Measurements from ENCODE around the gene THEM4. TPM values are rescaled to one million over a fixed set of nuclear protein-coding genes. Genes with fewer than 3 reads are reported as not detected.

Gene THEM4
- total RNA-seq, 1 experiment from 2014 or later = 10.9 TPM

DNA sequence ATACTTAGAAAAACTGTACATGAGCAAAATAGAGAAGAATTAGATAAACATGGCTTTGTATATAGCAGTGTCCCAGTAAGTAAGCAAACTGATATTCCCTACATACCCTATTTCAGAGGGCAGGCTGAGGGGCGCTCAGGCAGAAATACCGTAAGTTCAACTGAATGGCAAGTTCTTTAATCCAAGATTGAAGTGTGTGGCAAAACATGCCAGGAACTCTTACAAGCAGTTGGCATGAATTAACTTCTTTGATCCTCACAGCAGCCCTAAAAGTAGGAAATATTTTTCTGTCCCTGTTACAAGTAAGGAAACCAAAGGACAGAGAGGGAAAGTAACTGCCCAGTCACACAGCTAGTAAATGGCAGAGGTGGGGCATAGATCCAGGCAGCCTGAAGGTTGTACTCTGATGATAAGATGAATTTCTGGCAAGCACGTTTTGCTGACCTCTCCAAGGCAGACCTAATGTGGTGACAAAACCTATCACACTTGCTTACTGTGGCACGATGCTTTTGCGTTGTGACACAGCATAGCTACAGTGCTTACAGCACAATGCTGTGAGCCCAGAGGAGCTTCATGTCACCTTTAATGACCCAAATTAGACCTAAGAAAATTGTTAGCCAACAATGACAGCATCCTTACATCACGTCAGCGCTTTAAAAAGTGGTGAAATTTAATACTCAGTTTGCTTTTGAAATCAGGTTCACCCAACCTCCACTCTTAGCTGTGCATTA lies 35.0 kb upstream of the THEM4 start:
- DNase-seq (ENCODE audit: low spot score) = no peak
- Mint-ChIP-seq H3K27ac (no peak overlapping the region), H3K4me1 (peaks cover 16% of the 10 kb centered on the region), H3K27me3 (ENCODE audit: low read depth) (no peaks in the 10 kb centered on the region; the same call in 1 of the 2 replicates), H3K4me3 (no peak overlapping the region), H3K9me3 (no peaks in the 10 kb centered on the region), H3K36me3 (no peaks in the 10 kb centered on the region)
- ChIA-PET POLR2A (interaction anchor here (1.4 kb wide), 1 partner anchor 25 kb away, joined by 3 read pairs; no protein-coding TSS in a partner anchor), CTCF (interaction anchor here (0.8 to 1.3 kb wide), 2 partner anchors 9 to 90 kb away, joined by 3 to 4 read pairs; no protein-coding TSS in a partner anchor)
- TF ChIP-seq TEAD4 (CRISPR knock-in tag; IDR thresholded peaks at IDR 0.05) = no peak
- TF ChIP-seq SMAD3 (CRISPR knock-in tag; IDR thresholded peaks at IDR 0.05; ENCODE audit: borderline replicate concordance) = no peak
- TF ChIP-seq ZBTB21 (CRISPR knock-in tag; IDR thresholded peaks at IDR 0.05; ENCODE audit: borderline replicate concordance) = no peak
- TF ChIP-seq HMGA2 (CRISPR knock-in tag; IDR thresholded peaks at IDR 0.05) = no peak
- no peak for TF ChIP-seq CREB1 (CRISPR knock-in tag; IDR thresholded peaks at IDR 0.05)
- TF ChIP-seq ZNF263 (CRISPR knock-in tag; IDR thresholded peaks at IDR 0.05; ENCODE audit: low read depth) = no peak
- no peak for TF ChIP-seq EMX1 (CRISPR knock-in tag; IDR thresholded peaks at IDR 0.05)
- TF ChIP-seq, protein P1, sequence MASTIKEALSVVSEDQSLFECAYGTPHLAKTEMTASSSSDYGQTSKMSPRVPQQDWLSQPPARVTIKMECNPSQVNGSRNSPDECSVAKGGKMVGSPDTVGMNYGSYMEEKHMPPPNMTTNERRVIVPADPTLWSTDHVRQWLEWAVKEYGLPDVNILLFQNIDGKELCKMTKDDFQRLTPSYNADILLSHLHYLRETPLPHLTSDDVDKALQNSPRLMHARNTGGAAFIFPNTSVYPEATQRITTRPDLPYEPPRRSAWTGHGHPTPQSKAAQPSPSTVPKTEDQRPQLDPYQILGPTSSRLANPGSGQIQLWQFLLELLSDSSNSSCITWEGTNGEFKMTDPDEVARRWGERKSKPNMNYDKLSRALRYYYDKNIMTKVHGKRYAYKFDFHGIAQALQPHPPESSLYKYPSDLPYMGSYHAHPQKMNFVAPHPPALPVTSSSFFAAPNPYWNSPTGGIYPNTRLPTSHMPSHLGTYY (CRISPR knock-in tag; IDR thresholded peaks at IDR 0.05) = no peak
- TF ChIP-seq GRHL2 (CRISPR knock-in tag; IDR thresholded peaks at IDR 0.05; ENCODE audit: insufficient replicate concordance, severe bottlenecking) = no peak
- TF ChIP-seq, protein P2, sequence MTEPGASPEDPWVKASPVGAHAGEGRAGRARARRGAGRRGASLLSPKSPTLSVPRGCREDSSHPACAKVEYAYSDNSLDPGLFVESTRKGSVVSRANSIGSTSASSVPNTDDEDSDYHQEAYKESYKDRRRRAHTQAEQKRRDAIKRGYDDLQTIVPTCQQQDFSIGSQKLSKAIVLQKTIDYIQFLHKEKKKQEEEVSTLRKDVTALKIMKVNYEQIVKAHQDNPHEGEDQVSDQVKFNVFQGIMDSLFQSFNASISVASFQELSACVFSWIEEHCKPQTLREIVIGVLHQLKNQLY (CRISPR knock-in tag; IDR thresholded peaks at IDR 0.05) = no peak
- TF ChIP-seq ZNF416 (CRISPR knock-in tag; IDR thresholded peaks at IDR 0.05) = no peak
- TF ChIP-seq, protein P3, sequence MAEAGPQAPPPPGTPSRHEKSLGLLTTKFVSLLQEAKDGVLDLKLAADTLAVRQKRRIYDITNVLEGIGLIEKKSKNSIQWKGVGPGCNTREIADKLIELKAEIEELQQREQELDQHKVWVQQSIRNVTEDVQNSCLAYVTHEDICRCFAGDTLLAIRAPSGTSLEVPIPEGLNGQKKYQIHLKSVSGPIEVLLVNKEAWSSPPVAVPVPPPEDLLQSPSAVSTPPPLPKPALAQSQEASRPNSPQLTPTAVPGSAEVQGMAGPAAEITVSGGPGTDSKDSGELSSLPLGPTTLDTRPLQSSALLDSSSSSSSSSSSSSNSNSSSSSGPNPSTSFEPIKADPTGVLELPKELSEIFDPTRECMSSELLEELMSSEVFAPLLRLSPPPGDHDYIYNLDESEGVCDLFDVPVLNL (CRISPR knock-in tag; IDR thresholded peaks at IDR 0.05; ENCODE audit: borderline replicate concordance, low read depth) = no peak
- no peak for ATAC-seq

DNA sequence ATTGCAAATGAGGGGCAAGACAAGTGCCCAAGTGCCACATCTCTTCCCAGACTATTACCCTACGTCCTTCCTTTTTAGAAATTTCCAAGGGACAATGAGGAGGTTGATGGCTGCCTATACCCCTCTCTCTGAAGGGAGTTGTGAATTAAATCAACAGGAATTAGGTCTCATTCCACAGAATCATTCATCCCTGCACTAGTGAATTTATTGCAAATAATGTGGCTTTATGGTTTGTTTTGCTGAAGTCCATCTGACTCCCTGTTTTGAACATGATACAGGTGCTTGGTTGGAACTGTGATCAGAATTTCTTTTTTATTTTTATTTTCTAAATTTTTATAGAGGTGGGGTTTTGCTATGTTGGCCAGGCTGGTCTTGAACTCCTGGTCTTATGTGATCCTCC lies 34.3 kb upstream of the THEM4 start:
- TF ChIP-seq FOXK1 (CRISPR knock-in tag; IDR thresholded peaks at IDR 0.05) = no peak
- no peak for TF ChIP-seq OVOL2 (CRISPR knock-in tag; IDR thresholded peaks at IDR 0.05; ENCODE audit: borderline replicate concordance)
- TF ChIP-seq TEAD4 (CRISPR knock-in tag; IDR thresholded peaks at IDR 0.05) = no peak
- TF ChIP-seq TEAD1 (CRISPR knock-in tag; IDR thresholded peaks at IDR 0.05) = no peak
- no peak for TF ChIP-seq TP53 (CRISPR knock-in tag; IDR thresholded peaks at IDR 0.05)
- TF ChIP-seq ZNF423 (CRISPR knock-in tag; IDR thresholded peaks at IDR 0.05) = no peak
- no peak for TF ChIP-seq ZNF396 (CRISPR knock-in tag; IDR thresholded peaks at IDR 0.05; ENCODE audit: borderline replicate concordance)
- TF ChIP-seq MYBL2 (CRISPR knock-in tag; IDR thresholded peaks at IDR 0.05) = no peak
- no peak for TF ChIP-seq PRRX2 (CRISPR knock-in tag; IDR thresholded peaks at IDR 0.05)
- TF ChIP-seq, protein P1 (CRISPR knock-in tag; IDR thresholded peaks at IDR 0.05) = no peak
- TF ChIP-seq, protein P4, sequence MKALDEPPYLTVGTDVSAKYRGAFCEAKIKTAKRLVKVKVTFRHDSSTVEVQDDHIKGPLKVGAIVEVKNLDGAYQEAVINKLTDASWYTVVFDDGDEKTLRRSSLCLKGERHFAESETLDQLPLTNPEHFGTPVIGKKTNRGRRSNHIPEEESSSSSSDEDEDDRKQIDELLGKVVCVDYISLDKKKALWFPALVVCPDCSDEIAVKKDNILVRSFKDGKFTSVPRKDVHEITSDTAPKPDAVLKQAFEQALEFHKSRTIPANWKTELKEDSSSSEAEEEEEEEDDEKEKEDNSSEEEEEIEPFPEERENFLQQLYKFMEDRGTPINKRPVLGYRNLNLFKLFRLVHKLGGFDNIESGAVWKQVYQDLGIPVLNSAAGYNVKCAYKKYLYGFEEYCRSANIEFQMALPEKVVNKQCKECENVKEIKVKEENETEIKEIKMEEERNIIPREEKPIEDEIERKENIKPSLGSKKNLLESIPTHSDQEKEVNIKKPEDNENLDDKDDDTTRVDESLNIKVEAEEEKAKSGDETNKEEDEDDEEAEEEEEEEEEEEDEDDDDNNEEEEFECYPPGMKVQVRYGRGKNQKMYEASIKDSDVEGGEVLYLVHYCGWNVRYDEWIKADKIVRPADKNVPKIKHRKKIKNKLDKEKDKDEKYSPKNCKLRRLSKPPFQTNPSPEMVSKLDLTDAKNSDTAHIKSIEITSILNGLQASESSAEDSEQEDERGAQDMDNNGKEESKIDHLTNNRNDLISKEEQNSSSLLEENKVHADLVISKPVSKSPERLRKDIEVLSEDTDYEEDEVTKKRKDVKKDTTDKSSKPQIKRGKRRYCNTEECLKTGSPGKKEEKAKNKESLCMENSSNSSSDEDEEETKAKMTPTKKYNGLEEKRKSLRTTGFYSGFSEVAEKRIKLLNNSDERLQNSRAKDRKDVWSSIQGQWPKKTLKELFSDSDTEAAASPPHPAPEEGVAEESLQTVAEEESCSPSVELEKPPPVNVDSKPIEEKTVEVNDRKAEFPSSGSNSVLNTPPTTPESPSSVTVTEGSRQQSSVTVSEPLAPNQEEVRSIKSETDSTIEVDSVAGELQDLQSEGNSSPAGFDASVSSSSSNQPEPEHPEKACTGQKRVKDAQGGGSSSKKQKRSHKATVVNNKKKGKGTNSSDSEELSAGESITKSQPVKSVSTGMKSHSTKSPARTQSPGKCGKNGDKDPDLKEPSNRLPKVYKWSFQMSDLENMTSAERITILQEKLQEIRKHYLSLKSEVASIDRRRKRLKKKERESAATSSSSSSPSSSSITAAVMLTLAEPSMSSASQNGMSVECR (CRISPR knock-in tag; IDR thresholded peaks at IDR 0.05; ENCODE audit: borderline replicate concordance) = no peak
- Mint-ChIP-seq H3K27ac (no peak overlapping the region), H3K4me1 (peaks cover 16% of the 10 kb centered on the region), H3K36me3 (no peaks in the 10 kb centered on the region), H3K27me3 (ENCODE audit: low read depth) (no peaks in the 10 kb centered on the region), H3K4me3 (no peak overlapping the region), H3K9me3 (no peaks in the 10 kb centered on the region)
- ATAC-seq = no peak
- ChIA-PET CTCF (interaction anchor here (2.3 kb wide), 1 partner anchor 25 kb away, joined by 10 read pairs; no protein-coding TSS in a partner anchor), POLR2A (interaction anchor here (1.4 kb wide), 1 partner anchor 25 kb away, joined by 3 read pairs; no protein-coding TSS in a partner anchor)
- DNase-seq (ENCODE audit: low spot score) = no peak

All from WTC11 (cell line).